ENCODE results near the gene CD151.

CD151 gene

GRCh38 chr11:869399-870126 lies 36.8 kb downstream of the CD151 start:
- Histone ChIP-seq H3K4me3 (ENCODE audit: low read depth, low read length) (no peak overlapping the region), H3K27me3 (ENCODE audit: control insufficient read depth, insufficient read depth, low read length) (no peaks in the 10 kb centered on the region), H3K36me3 (ENCODE audit: control insufficient read depth, insufficient read depth, low read length) (peaks cover 37% of the 10 kb centered on the region), H3K9ac (ENCODE audit: low read length) (no peak overlapping the region), H3K9me3 (ENCODE audit: control insufficient read depth, insufficient read depth, low read depth, low read length) (no peaks in the 10 kb centered on the region), H3K27ac (ENCODE audit: low read depth, low read length) (no peak overlapping the region), H3K4me1 (ENCODE audit: control insufficient read depth, insufficient read depth, low read length) (peaks cover 4% of the 10 kb centered on the region; the same call in 1 of the 2 replicates)

GRCh38 chr11:870127-870413 lies 37.3 kb downstream of the CD151 start:
- Histone ChIP-seq H3K27me3 (ENCODE audit: control insufficient read depth, insufficient read depth, low read length) (no peaks in the 10 kb centered on the region), H3K9ac (ENCODE audit: low read length) (no peak overlapping the region), H3K4me1 (ENCODE audit: control insufficient read depth, insufficient read depth, low read length) (peaks cover 4% of the 10 kb centered on the region; the same call in 1 of the 2 replicates), H3K27ac (ENCODE audit: low read depth, low read length) (no peak overlapping the region), H3K36me3 (ENCODE audit: control insufficient read depth, insufficient read depth, low read length) (peaks cover 40% of the 10 kb centered on the region), H3K9me3 (ENCODE audit: control insufficient read depth, insufficient read depth, low read depth, low read length) (no peaks in the 10 kb centered on the region), H3K4me3 (ENCODE audit: low read depth, low read length) (no peak overlapping the region)

GRCh38 chr11:870418-870817 lies 37.7 kb downstream of the CD151 start:
- H3K9ac ChIP-seq (ENCODE audit: low read length) = no peak overlapping the region
- no peaks in the 10 kb centered on the region for H3K27me3 ChIP-seq (ENCODE audit: control insufficient read depth, insufficient read depth, low read length)
- H3K4me3 ChIP-seq (ENCODE audit: low read depth, low read length) = no peak overlapping the region
- H3K36me3 ChIP-seq (ENCODE audit: control insufficient read depth, insufficient read depth, low read length) = peaks cover 43% of the 10 kb centered on the region
- H3K9me3 ChIP-seq (ENCODE audit: control insufficient read depth, insufficient read depth, low read depth, low read length) = no peaks in the 10 kb centered on the region
- no peak overlapping the region for H3K27ac ChIP-seq (ENCODE audit: low read depth, low read length)
- peaks cover 4% of the 10 kb centered on the region; the same call in 1 of the 2 replicates for H3K4me1 ChIP-seq (ENCODE audit: control insufficient read depth, insufficient read depth, low read length)

- Histone ChIP-seq H3K4me3 (ENCODE audit: low read depth, low read length) (no peak overlapping the region), H3K36me3 (ENCODE audit: control insufficient read depth, insufficient read depth, low read length) (peaks cover 49% of the 10 kb centered on the region), H3K27me3 (ENCODE audit: control insufficient read depth, insufficient read depth, low read length) (no peaks in the 10 kb centered on the region), H3K9me3 (ENCODE audit: control insufficient read depth, insufficient read depth, low read depth, low read length) (no peaks in the 10 kb centered on the region), H3K27ac (ENCODE audit: low read depth, low read length) (no peak overlapping the region), H3K4me1 (ENCODE audit: control insufficient read depth, insufficient read depth, low read length) (peaks cover 4% of the 10 kb centered on the region; the same call in 1 of the 2 replicates), H3K9ac (ENCODE audit: low read length) (no peak overlapping the region)
Measured at GRCh38 chr11:871472-871871, 38.7 kb downstream of the CD151 start.

- Histone ChIP-seq H3K27me3 (ENCODE audit: control insufficient read depth, insufficient read depth, low read length) (no peaks in the 10 kb centered on the region), H3K36me3 (ENCODE audit: control insufficient read depth, insufficient read depth, low read length) (peaks cover 50% of the 10 kb centered on the region), H3K27ac (ENCODE audit: low read depth, low read length) (no peak overlapping the region)
Measured at GRCh38 chr11:872799-873198, 40.0 kb downstream of the CD151 start.

GRCh38 chr11:873706-874105 lies 41.0 kb downstream of the CD151 start:
- Histone ChIP-seq H3K4me3 (ENCODE audit: low read depth, low read length) (no peak overlapping the region), H3K27ac (ENCODE audit: low read depth, low read length) (no peak overlapping the region), H3K9ac (ENCODE audit: low read length) (no peak overlapping the region), H3K36me3 (ENCODE audit: control insufficient read depth, insufficient read depth, low read length) (peaks cover 45% of the 10 kb centered on the region), H3K27me3 (ENCODE audit: control insufficient read depth, insufficient read depth, low read length) (no peaks in the 10 kb centered on the region), H3K9me3 (ENCODE audit: control insufficient read depth, insufficient read depth, low read depth, low read length) (no peaks in the 10 kb centered on the region), H3K4me1 (ENCODE audit: control insufficient read depth, insufficient read depth, low read length) (peaks cover 4% of the 10 kb centered on the region; the same call in 1 of the 2 replicates)

More at GRCh38 chr11:872799-873198, 40.0 kb downstream of the CD151 start:
- Histone ChIP-seq H3K9me3 (ENCODE audit: control insufficient read depth, insufficient read depth, low read depth, low read length) (no peaks in the 10 kb centered on the region), H3K4me1 (ENCODE audit: control insufficient read depth, insufficient read depth, low read length) (peaks cover 4% of the 10 kb centered on the region; the same call in 1 of the 2 replicates), H3K9ac (ENCODE audit: low read length) (no peak overlapping the region), H3K4me3 (ENCODE audit: low read depth, low read length) (no peak overlapping the region)

- Histone ChIP-seq H3K27ac (ENCODE audit: low read depth, low read length) (no peak overlapping the region), H3K9ac (ENCODE audit: low read length) (no peak overlapping the region), H3K4me1 (ENCODE audit: control insufficient read depth, insufficient read depth, low read length) (no peaks in the 10 kb centered on the region), H3K4me3 (ENCODE audit: low read depth, low read length) (no peak overlapping the region), H3K27me3 (ENCODE audit: control insufficient read depth, insufficient read depth, low read length) (no peaks in the 10 kb centered on the region), H3K36me3 (ENCODE audit: control insufficient read depth, insufficient read depth, low read length) (peaks cover 48% of the 10 kb centered on the region), H3K9me3 (ENCODE audit: control insufficient read depth, insufficient read depth, low read depth, low read length) (no peaks in the 10 kb centered on the region)
Measured at GRCh38 chr11:875203-875602, 42.5 kb downstream of the CD151 start.

- H3K9me3 ChIP-seq (ENCODE audit: control insufficient read depth, insufficient read depth, low read depth, low read length) = no peaks in the 10 kb centered on the region
- no peak overlapping the region for H3K27ac ChIP-seq (ENCODE audit: low read depth, low read length)
- H3K9ac ChIP-seq (ENCODE audit: low read length) = no peak overlapping the region
- H3K36me3 ChIP-seq (ENCODE audit: control insufficient read depth, insufficient read depth, low read length) = peaks cover 54% of the 10 kb centered on the region
- no peak overlapping the region for H3K4me3 ChIP-seq (ENCODE audit: low read depth, low read length)
- no peaks in the 10 kb centered on the region for H3K4me1 ChIP-seq (ENCODE audit: control insufficient read depth, insufficient read depth, low read length)
- H3K27me3 ChIP-seq (ENCODE audit: control insufficient read depth, insufficient read depth, low read length) = no peaks in the 10 kb centered on the region
Measured at GRCh38 chr11:875769-876301, 43.1 kb downstream of the CD151 start.

- no peaks in the 10 kb centered on the region for H3K27me3 ChIP-seq (ENCODE audit: control insufficient read depth, insufficient read depth, low read length)
- H3K9me3 ChIP-seq (ENCODE audit: control insufficient read depth, insufficient read depth, low read depth, low read length) = no peaks in the 10 kb centered on the region
- H3K9ac ChIP-seq (ENCODE audit: low read length) = no peak overlapping the region
- H3K27ac ChIP-seq (ENCODE audit: low read depth, low read length) = no peak overlapping the region
- no peak overlapping the region for H3K4me3 ChIP-seq (ENCODE audit: low read depth, low read length)
- peaks cover 52% of the 10 kb centered on the region for H3K36me3 ChIP-seq (ENCODE audit: control insufficient read depth, insufficient read depth, low read length)
- H3K4me1 ChIP-seq (ENCODE audit: control insufficient read depth, insufficient read depth, low read length) = no peaks in the 10 kb centered on the region
Measured at GRCh38 chr11:876545-876944, 43.8 kb downstream of the CD151 start.

GRCh38 chr11:877565-877964 lies 44.8 kb downstream of the CD151 start:
- Histone ChIP-seq H3K9ac (ENCODE audit: low read length) (no peak overlapping the region), H3K9me3 (ENCODE audit: control insufficient read depth, insufficient read depth, low read depth, low read length) (no peaks in the 10 kb centered on the region), H3K36me3 (ENCODE audit: control insufficient read depth, insufficient read depth, low read length) (peaks cover 52% of the 10 kb centered on the region), H3K4me3 (ENCODE audit: low read depth, low read length) (no peak overlapping the region), H3K27ac (ENCODE audit: low read depth, low read length) (no peak overlapping the region), H3K4me1 (ENCODE audit: control insufficient read depth, insufficient read depth, low read length) (no peaks in the 10 kb centered on the region), H3K27me3 (ENCODE audit: control insufficient read depth, insufficient read depth, low read length) (no peaks in the 10 kb centered on the region)

- H3K27ac ChIP-seq (ENCODE audit: low read depth, low read length) = no peak overlapping the region
- no peaks in the 10 kb centered on the region for H3K4me1 ChIP-seq (ENCODE audit: control insufficient read depth, insufficient read depth, low read length)
- no peak overlapping the region for H3K9ac ChIP-seq (ENCODE audit: low read length)
- H3K9me3 ChIP-seq (ENCODE audit: control insufficient read depth, insufficient read depth, low read depth, low read length) = no peaks in the 10 kb centered on the region
- H3K27me3 ChIP-seq (ENCODE audit: control insufficient read depth, insufficient read depth, low read length) = no peaks in the 10 kb centered on the region
- H3K4me3 ChIP-seq (ENCODE audit: low read depth, low read length) = no peak overlapping the region
- H3K36me3 ChIP-seq (ENCODE audit: control insufficient read depth, insufficient read depth, low read length) = peaks cover 52% of the 10 kb centered on the region
Measured at GRCh38 chr11:880447-880846, 47.7 kb downstream of the CD151 start.

Data from HUES6 (cell line).